ENCODE measurements around the gene BIN1.

DNA sequence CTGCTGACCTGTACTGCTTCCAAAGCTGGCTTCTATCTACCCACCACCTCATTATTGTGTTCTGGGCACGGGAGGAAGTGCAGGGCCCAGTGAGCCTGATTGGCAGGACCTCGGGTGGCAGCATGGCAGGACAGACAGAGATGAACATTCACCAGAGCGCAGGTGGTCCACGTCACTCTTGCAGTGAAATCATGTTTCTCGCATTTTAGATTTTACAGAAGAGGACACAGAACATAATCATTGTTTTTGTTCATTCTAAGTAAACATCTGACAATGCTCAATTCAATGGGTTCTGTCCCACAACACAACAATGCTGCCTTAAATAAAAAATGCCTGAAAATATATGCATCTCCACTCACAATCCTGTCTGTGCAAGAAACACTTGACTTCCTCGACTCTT is 11.5 kb upstream of the BIN1 start:
- TF ChIP-seq POLR2A (IDR thresholded peaks at IDR 0.05) = no peak
- TF ChIP-seq, protein P1, sequence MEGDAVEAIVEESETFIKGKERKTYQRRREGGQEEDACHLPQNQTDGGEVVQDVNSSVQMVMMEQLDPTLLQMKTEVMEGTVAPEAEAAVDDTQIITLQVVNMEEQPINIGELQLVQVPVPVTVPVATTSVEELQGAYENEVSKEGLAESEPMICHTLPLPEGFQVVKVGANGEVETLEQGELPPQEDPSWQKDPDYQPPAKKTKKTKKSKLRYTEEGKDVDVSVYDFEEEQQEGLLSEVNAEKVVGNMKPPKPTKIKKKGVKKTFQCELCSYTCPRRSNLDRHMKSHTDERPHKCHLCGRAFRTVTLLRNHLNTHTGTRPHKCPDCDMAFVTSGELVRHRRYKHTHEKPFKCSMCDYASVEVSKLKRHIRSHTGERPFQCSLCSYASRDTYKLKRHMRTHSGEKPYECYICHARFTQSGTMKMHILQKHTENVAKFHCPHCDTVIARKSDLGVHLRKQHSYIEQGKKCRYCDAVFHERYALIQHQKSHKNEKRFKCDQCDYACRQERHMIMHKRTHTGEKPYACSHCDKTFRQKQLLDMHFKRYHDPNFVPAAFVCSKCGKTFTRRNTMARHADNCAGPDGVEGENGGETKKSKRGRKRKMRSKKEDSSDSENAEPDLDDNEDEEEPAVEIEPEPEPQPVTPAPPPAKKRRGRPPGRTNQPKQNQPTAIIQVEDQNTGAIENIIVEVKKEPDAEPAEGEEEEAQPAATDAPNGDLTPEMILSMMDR (IDR thresholded peaks at IDR 0.05) = no peak
